CD4-positive, alpha-beta T cell (primary cell): Measurements from ENCODE around the gene HECTD4. TPM values are rescaled to one million over a fixed set of nuclear protein-coding genes. Genes with fewer than 3 reads are reported as not detected.

Experiments used
- ATAC-seq: fragments of 200-7000 bp; cut with Tn5 transposase; one replicate; pipeline ENCODE4 v1.10.0; 2022; ENCODE audit warnings: mild to moderate bottlenecking; ENCODE audit not compliant: poor library complexity
- CTCF ChIA-PET: fragments of 350-600 bp; sonication (Branson Sonifier 250); formaldehyde crosslinking; loops from one replicate; lab custom pipeline; 2021; ENCODE audit warnings: antibody characterized with exemption, inconsistent platforms; lab: Charles Lee
- POLR2A ChIA-PET: fragments of 350-600 bp; sonication (Branson Sonifier 250); formaldehyde crosslinking; loops from one replicate; lab custom pipeline; 2021; ENCODE audit warnings: antibody characterized with exemption, inconsistent platforms; lab: Charles Lee
- DNase-seq, 14 experiments: peaks; one replicate each; pipeline ENCODE4 v3.0.0-alpha.2; 2013 to 2020; ENCODE audit warnings: mixed read lengths in 2 of 14
- H3K27ac ChIP-seq, 2 donors: one replicate each; pipeline versions ENCODE4 v1.5.1 to v1.7.0; 2013; ENCODE audit warnings: low read length in 2 of 2, low read depth in 1 of 2, mild to moderate bottlenecking in 1 of 2
- H3K27me3 ChIP-seq, 2 experiments: 1 replicate in 1 of 2; 2 replicates in 1 of 2; pipeline versions ENCODE4 v1.6.1 to v1.7.0; 2013; ENCODE audit warnings: low read length in 2 of 2, control low read depth in 1 of 2, mild to moderate bottlenecking in 1 of 2, moderate library complexity in 1 of 2; ENCODE audit not compliant: insufficient read depth in 2 of 2, control insufficient read depth in 1 of 2
- H3K36me3 ChIP-seq: one replicate; pipeline ENCODE4 v1.6.1; 2013; ENCODE audit warnings: low read length, control low read depth; ENCODE audit not compliant: insufficient read depth
- H3K4me1 ChIP-seq: one replicate; pipeline ENCODE4 v1.6.1; 2013; ENCODE audit warnings: low read length, control low read depth; ENCODE audit not compliant: insufficient read depth
- H3K4me3 ChIP-seq: one replicate; pipeline ENCODE4 v1.5.1; 2013; ENCODE audit warnings: mild to moderate bottlenecking, low read length, moderate library complexity
- H3K9me3 ChIP-seq, 2 experiments: 1 replicate in 1 of 2; 2 replicates in 1 of 2; pipeline versions ENCODE4 v1.6.1 to v1.7.0; 2013; ENCODE audit warnings: low read length in 2 of 2, mild to moderate bottlenecking in 2 of 2, control low read depth in 1 of 2, moderate library complexity in 1 of 2; ENCODE audit not compliant: control insufficient read depth in 1 of 2, insufficient read depth in 1 of 2
- H3K27ac Mint-ChIP-seq: one replicate; pipeline ENCODE4 v1.8.0; 2020; ENCODE audit warnings: mixed read lengths
- H3K27me3 Mint-ChIP-seq: one replicate; pipeline ENCODE4 v1.8.0; 2021; ENCODE audit warnings: mixed read lengths
- H3K36me3 Mint-ChIP-seq: one replicate; pipeline ENCODE4 v1.8.0; 2021; ENCODE audit warnings: low read depth, mixed read lengths
- H3K4me1 Mint-ChIP-seq: one replicate; pipeline ENCODE4 v1.8.0; 2021; ENCODE audit warnings: low read depth, mixed read lengths
- H3K4me3 Mint-ChIP-seq: one replicate; pipeline ENCODE4 v1.8.0; 2020; ENCODE audit warnings: mild to moderate bottlenecking, mixed read lengths
- H3K9me3 Mint-ChIP-seq: one replicate; pipeline ENCODE4 v1.8.0; 2020; ENCODE audit warnings: mixed read lengths
- intact Hi-C, 2 experiments: fragments of 100-400 bp; cut with DNase I in 1 of 2; cut with micrococcal nuclease in 1 of 2; formaldehyde crosslinking; loops; one replicate each; pipeline versions ENCODE4 v1.15.1 to v1.9.0; 2023 to 2025; cut with DNase I, micrococcal nuclease
- total RNA-seq, 174 experiments: library from RNA in 2 of 174; stranded (reverse) in 2 of 174; gene quantifications; one replicate each; pipeline ENCODE4 v1.2.3 and lab custom pipeline; 2021 to 2026
- TF ChIP-seq, protein P1 (sequence below): fragments of 200-600 bp; IDR thresholded peaks from one replicate; pipeline ENCODE4 v1.8.0; 2022; ENCODE audit warnings: antibody characterized with exemption, mild to moderate bottlenecking

HECTD4 gene
- total RNA-seq, 2 experiments from 2014 or later, result 40.2 to 43.3 TPM

DNA sequence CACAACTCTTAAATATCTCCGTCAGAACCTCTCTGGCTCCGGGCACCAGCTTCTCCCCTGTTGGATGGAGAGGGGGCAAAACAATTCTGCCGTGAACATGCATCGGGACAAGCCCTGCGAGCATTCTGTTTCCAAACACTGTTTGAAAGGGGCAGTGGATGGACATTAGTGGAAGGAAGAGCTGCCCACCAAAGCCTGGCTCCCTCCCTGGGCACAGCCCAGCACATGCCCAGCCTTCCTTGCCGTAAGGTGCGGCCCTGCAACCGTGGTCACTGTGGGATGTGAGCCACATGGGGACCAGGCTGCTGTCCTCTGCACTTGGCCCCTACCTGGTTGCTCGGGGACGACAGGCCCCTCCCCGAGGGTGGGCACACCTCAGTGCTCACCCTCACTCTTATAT is 202.9 kb downstream of the HECTD4 start:
- H3K4me3 Mint-ChIP-seq, result no peak overlapping the region
- H3K27me3 Mint-ChIP-seq, result no peaks in the 10 kb centered on the region
- H3K27ac ChIP-seq, result no peak overlapping the region
- ATAC-seq (no peak), DNase-seq (peak in 1 of 14 experiments; percentile 7)
- no peak overlapping the region for H3K27ac Mint-ChIP-seq
- no peaks in the 10 kb centered on the region for H3K4me1 ChIP-seq
- H3K9me3 ChIP-seq, result no peaks in the 10 kb centered on the region
- CTCF ChIA-PET, result no interaction called here
- H3K36me3 ChIP-seq, result peaks cover 48% of the 10 kb centered on the region
- H3K36me3 Mint-ChIP-seq, result peaks cover 66% of the 10 kb centered on the region
- H3K27me3 ChIP-seq, result no peaks in the 10 kb centered on the region
- no peaks in the 10 kb centered on the region for H3K9me3 Mint-ChIP-seq
- H3K4me1 Mint-ChIP-seq, result no peaks in the 10 kb centered on the region
- intact Hi-C loops, result no loop called here
- TF ChIP-seq, protein P1, sequence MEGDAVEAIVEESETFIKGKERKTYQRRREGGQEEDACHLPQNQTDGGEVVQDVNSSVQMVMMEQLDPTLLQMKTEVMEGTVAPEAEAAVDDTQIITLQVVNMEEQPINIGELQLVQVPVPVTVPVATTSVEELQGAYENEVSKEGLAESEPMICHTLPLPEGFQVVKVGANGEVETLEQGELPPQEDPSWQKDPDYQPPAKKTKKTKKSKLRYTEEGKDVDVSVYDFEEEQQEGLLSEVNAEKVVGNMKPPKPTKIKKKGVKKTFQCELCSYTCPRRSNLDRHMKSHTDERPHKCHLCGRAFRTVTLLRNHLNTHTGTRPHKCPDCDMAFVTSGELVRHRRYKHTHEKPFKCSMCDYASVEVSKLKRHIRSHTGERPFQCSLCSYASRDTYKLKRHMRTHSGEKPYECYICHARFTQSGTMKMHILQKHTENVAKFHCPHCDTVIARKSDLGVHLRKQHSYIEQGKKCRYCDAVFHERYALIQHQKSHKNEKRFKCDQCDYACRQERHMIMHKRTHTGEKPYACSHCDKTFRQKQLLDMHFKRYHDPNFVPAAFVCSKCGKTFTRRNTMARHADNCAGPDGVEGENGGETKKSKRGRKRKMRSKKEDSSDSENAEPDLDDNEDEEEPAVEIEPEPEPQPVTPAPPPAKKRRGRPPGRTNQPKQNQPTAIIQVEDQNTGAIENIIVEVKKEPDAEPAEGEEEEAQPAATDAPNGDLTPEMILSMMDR, result no peak
- H3K4me3 ChIP-seq, result no peak overlapping the region
- POLR2A ChIA-PET, result no interaction called here

GRCh38 chr12:112178796-112179195 is 203.4 kb downstream of the HECTD4 start:
- H3K4me3 ChIP-seq, result no peak overlapping the region
- Mint-ChIP-seq H3K4me1 (no peaks in the 10 kb centered on the region), H3K27ac (no peak overlapping the region), H3K27me3 (no peaks in the 10 kb centered on the region), H3K36me3 (peaks cover 65% of the 10 kb centered on the region), H3K9me3 (no peaks in the 10 kb centered on the region), H3K4me3 (no peak overlapping the region)
- TF ChIP-seq, protein P1, result no peak
- CTCF ChIA-PET, result no interaction called here
- no peak for ATAC-seq
- no peaks in the 10 kb centered on the region for H3K4me1 ChIP-seq
- peaks cover 45% of the 10 kb centered on the region for H3K36me3 ChIP-seq
- H3K9me3 ChIP-seq, result no peaks in the 10 kb centered on the region
- no peaks in the 10 kb centered on the region for H3K27me3 ChIP-seq
- no peak overlapping the region for H3K27ac ChIP-seq
- POLR2A ChIA-PET, result no interaction called here
- intact Hi-C loops, result no loop called here
- DNase-seq, result no peak

DNA sequence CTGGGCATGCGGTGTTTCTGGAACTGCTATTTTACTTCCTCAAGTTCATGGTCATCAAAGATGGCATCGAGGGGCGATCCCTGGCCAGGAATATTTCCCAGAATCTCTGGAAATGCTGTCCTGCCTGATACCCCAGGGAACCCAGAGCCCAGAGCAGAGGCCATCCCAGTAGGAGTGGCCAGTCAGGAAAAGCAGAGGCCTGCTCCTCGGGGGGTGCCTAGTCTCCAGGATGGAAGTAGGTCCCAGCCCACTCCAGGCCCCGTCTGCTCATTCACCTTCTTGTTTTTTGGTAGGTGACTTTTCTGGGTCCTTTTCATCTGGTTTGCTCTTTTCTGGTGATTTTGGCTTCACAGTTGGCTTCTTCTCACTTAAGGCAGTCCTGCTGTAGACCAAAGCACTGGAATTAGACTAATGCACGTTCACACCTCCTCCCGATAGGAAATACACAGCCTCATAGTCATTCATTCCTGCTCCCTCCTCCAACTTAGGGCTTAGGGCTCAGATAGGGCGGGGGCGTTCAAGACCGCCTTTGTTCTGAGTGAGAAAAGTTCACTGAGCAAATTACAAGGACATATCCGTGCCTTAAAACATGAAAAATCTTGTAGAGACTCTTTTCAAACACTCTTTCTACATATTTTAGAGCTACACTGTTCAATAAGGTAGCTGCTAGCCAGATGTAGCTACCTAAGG is 205.8 kb downstream of the HECTD4 start:
- Histone ChIP-seq H3K4me3 (no peak overlapping the region), H3K4me1 (no peaks in the 10 kb centered on the region), H3K27me3 (no peaks in the 10 kb centered on the region), H3K36me3 (peaks cover 47% of the 10 kb centered on the region), H3K27ac (no peak overlapping the region), H3K9me3 (no peaks in the 10 kb centered on the region)
- TF ChIP-seq, protein P1, result no peak
- ATAC-seq, result no peak
- intact Hi-C loops, result no loop called here
- H3K4me3 Mint-ChIP-seq, result no peak overlapping the region
- CTCF ChIA-PET, result no interaction called here
- H3K4me1 Mint-ChIP-seq, result no peaks in the 10 kb centered on the region
- H3K9me3 Mint-ChIP-seq, result no peaks in the 10 kb centered on the region
- no peaks in the 10 kb centered on the region for H3K27me3 Mint-ChIP-seq
- POLR2A ChIA-PET, result no interaction called here
- DNase-seq, result no peak
- no peak overlapping the region for H3K27ac Mint-ChIP-seq
- peaks cover 55% of the 10 kb centered on the region for H3K36me3 Mint-ChIP-seq
